ENCODE measurements around the gene CLTC.

- no peak for TF ChIP-seq CTCF (conservative IDR thresholded peaks at IDR 0.05; ENCODE audit: low read depth, low read length)
- TF ChIP-seq EZH2phosphoT487 (IDR thresholded peaks at IDR 0.05; ENCODE audit: borderline replicate concordance, low read length), result no peak
- no peak for TF ChIP-seq EZH2 (IDR thresholded peaks at IDR 0.05; ENCODE audit: low read length, unreplicated experiment)
These were observed 68.3 kb downstream of the CLTC start for GRCh38 chr17:59688008-59688407.

Measured in PC-3 (cell line).